Astrocyte of the cerebellum (primary cell): ENCODE results near the gene MPHOSPH10.
"Not testable (repeated sequence)": the region's sequence is repeated elsewhere in the genome, so short reads cannot be mapped to it uniquely, and the experiment has no call there.

ENCODE experiments used
- DNase-seq: peaks from one replicate; pipeline ENCODE4 v3.0.0-alpha.2; 2011; ENCODE audit warnings: low read depth
- H3K4me3 ChIP-seq: 2 replicates; pipeline ENCODE4 v1.5.1; 2011; ENCODE audit warnings: mild to moderate bottlenecking, low read depth, low read length, moderate library complexity
- CTCF ChIP-seq: IDR thresholded peaks from 2 replicates; pipeline ENCODE4 v1.5.1; 2012; ENCODE audit warnings: low read length, low read depth, moderate library complexity, mild to moderate bottlenecking; ENCODE audit errors: missing control alignments
- in situ Hi-C: cut with HindIII; loops from 2 replicates; pipeline ENCODE4 v1.10.0; 2017; ENCODE audit warnings: low sequenced_read_pairs

Gene MPHOSPH10

GRCh38 chr2:71129114-71129901 is 1.1 kb upstream of the MPHOSPH10 start:
- no peak for DNase-seq
- TF ChIP-seq CTCF = no peak
- peak overlapping the region; percentile 78 for H3K4me3 ChIP-seq
- in situ Hi-C loops = no loop called here

- peak; percentile 5 for DNase-seq
Measured at GRCh38 chr2:71129902-71130151, 607 bp upstream of the MPHOSPH10 start.

GRCh38 chr2:71130905-71131244 is 441 bp downstream of the MPHOSPH10 start:
- no peak for TF ChIP-seq CTCF
- in situ Hi-C loops = no loop called here
- no peak for DNase-seq
- peak overlapping the region; percentile 78 for H3K4me3 ChIP-seq

More at GRCh38 chr2:71129902-71130151, 607 bp upstream of the MPHOSPH10 start:
- TF ChIP-seq CTCF = no peak
- H3K4me3 ChIP-seq = peak overlapping the region; percentile 78
- in situ Hi-C loops = no loop called here

- in situ Hi-C loops, DNase-seq: not testable (repeated sequence)
- H3K4me3 ChIP-seq = peak overlapping the region; percentile 78
Measured at GRCh38 chr2:71131387-71132166, 1.1 kb downstream of the MPHOSPH10 start.

- no peak overlapping the region for H3K4me3 ChIP-seq
- no peak for DNase-seq
- in situ Hi-C loops = no loop called here
- no peak for TF ChIP-seq CTCF
Measured at GRCh38 chr2:71133603-71134002, 3.2 kb downstream of the MPHOSPH10 start.

GRCh38 chr2:71136174-71136573 is 5.7 kb downstream of the MPHOSPH10 start:
- H3K4me3 ChIP-seq = no peak overlapping the region
- no peak for DNase-seq
- no peak for TF ChIP-seq CTCF
- in situ Hi-C loops = no loop called here

DNA sequence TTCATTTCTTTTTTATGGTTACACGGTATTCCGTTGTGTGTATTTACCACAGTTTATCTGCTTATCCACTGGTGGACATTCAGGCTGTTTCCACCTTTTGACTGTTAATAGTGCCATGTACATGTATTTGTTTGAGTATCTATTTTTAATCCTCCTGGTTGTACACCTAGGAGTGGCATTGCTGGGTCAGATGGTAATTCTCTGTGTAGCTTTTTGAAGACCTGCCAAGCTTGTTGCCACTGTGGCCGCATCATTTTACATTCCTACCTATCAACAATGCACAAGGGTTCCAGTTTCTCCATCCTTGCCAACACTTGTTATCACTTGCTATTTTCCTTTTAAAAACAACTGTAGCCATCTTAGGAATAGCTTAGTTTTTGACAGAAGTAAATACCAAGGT is 13.3 kb downstream of the MPHOSPH10 start:
- in situ Hi-C loops = no loop called here

More for the DNA sequence above, 13.3 kb downstream of the MPHOSPH10 start:
- no peak for DNase-seq
- no peak for TF ChIP-seq CTCF
- no peak overlapping the region for H3K4me3 ChIP-seq
